Suppressor macrophage treated with lipopolysaccharide for 4 hours (primary cell): ENCODE measurements around the gene ISX.
"Not testable (repeated sequence)": the region's sequence is repeated elsewhere in the genome, so short reads cannot be mapped to it uniquely, and the experiment has no call there.

Experiments
- DNase-seq: peaks from one replicate; pipeline ENCODE4 v3.0.0-alpha.2; 2020

ISX gene

DNA sequence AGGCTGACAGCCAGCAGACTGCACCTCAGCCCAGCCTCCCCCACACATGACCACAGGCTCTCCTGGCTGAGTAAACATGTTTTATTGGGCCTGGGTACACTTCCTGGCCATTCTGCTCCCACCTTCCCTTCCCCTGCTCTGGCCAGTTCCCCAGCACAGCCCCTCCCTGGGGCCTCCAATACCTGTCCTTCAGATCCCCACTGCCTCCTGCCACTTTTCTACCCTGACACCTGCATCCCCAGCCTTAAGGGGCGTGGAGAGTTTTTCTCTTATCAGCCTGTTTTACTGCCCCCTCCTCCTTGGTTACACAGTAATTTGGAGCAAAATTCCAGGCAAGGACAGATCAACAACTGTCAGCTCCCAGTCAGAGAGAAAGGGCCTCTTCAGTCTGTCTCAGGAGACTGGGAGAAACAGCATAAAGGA lies at the start of gene ISX:
Gene ISX, plus strand, starts transcription at position 363 of the 423 bp plus-strand sequence. CDS start 930 bp downstream, outside the sequence.
- no peak for DNase-seq

DNA sequence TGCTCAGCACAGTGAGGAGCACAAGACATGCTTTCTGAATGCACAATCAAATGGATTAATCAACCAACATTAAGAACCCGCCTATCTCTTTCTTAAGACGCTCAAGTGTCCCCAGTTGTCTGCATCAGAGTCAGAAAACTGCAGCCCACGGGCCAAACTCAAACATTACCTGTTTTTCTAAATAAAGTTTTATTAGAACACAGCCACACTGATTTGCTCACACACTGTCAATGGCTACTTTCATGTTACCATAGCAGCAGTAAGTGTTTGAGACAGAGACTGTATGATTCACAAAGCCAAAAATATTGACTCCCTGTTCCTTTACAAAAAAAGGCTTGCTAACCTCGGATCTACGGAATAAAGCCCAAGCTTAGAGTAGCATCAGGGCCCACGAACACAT lies 49.0 kb upstream of the ISX start:
- DNase-seq: no peak

DNA sequence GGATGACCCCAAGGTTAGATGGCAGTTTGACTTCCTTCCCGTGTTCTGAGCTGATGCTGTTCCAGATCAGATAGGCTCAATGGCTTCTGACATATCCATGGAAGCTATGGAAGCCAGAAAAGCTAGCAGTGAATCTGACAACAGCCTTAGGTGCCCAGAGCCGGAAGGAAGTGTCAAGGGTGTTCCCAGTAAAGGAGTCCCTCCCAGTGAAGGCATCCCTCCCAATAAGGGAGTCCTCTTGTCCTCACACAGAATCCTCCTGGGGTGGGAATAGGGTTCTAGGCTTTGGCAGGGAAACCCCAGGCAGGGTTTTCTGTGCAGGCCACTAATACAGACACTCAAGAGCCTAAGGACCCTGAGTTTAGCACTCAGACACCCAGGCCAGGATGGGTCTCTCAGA lies 47.0 kb upstream of the ISX start:
- DNase-seq: no peak

DNA sequence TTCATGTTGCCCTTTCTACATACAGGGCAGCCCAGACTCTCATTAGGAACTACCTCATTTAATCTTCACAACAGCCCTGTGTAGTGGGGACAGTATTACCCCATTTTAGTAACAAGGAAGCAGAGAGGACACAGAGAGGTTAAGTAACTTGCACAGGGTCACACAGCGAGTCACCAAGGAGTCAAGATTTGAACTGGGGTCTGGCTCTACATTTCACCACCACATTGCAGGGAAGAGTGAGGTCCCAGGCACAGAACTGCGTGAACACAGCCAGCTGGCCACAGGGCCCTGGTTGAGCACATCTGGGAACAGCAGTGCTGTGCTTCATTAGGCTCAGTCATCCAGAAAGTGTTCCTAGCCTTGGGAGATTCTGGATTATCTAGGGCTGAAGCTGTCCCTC lies 45.4 kb upstream of the ISX start:
- no peak for DNase-seq

DNA sequence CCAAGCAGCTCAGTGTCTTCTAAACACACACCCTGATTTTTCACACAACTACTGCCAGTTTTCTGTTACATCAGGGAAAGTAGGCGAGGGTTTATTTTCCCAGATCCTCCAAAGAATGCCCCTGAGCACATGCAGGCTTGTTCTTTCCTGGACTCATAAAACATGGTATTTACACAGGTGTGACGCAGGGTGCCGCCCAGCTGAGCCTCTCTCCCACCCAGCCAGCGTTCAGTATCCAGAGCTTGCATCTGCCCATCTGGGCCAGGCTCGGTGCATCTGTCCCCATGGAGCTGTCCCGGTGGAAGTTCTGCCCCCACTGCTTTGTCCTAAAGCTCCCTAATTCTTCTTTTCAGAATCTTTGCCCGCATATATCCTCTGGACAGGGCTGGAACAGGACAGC lies 44.8 kb upstream of the ISX start:
- DNase-seq: no peak

DNA sequence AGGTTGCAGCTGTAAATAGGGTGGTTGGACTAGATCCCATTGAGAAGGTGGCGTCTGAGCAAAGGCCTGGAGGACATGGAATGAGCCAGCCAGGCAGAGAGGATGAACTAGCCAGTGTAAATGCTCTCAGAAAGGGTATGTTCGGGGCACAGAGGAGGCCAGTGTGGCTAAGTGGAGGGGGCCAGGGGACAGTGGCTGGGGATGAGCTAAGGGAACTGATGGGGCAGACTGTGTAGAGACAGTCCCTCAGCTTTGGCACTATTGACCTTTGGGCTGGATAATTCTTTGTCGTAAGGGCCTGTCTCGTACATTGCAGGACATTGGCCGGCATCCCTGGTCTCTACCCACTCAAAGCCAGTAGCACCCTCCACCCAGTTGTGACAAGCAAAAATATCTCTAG lies 43.7 kb upstream of the ISX start:
- DNase-seq: no peak

DNA sequence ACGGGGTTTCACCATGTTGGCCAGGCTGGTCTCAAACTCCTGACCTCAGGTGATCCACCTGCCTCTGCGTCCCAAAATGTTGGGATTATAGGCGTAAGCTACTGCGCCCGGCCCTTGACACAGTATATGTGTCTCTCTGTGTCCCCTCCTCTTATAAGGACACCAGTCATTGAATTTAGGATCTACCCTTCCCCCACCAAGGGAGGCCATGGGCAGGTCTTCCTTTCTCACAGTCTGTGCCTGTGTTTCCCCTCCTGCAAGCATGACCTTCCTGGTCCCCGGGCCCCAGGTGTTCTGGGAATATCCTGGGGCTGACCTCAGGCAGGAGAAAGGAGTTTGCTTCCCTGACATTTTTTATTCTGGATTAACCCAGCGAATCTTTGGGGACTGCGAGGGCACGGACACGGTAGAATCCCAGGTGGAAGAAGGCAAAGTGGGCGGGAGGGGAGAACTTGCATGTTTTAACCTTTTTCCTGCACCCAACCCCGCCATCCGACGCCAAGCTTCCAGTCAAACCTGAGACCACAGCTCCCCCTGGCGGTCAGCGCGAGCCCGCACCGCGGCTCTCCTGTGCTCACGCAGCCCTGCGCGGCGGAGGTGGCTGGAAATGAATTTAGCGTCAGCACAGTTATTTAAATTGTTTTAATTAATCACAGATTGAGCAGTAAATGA lies 42.1 kb upstream of the ISX start:
- DNase-seq: peak; percentile 66

DNA sequence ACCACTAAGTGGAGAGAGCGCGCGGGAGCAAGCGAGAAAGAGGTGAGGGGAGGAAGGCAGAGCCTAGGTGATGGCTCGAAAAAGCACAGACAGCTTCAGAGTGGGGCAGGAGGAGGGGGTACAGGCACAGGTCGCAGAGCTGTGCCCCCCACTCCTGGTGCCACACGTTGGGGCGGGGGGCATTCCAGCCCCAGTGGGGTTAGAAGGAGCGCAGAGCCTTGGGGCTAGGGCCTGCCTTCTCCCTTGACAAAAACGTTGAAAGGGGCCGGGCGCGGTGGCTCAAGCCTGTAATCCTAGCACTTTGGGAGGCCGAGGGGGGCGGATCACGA lies 41.6 kb upstream of the ISX start:
- no peak for DNase-seq

DNA sequence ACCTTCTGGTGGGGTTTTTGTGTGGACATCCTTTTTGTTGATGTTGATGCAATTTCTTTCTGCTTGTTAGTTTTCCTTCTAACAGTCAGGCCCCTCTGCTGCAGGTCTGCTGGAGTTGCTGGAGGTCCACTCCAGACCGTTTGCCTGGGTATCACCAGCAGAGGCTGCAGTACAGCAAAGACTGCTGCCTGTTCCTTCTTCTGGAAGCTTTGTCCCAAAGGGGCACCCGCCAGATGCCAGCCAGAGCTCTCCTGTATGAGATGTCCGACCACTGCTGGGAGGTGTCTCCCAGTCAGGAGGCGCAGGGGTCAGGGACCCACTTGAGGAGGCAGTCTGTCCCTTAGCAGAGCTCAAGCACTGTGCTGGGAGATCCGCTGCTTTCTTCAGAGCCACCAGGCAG lies 35.8 kb upstream of the ISX start:
- not testable (repeated sequence) for DNase-seq

DNA sequence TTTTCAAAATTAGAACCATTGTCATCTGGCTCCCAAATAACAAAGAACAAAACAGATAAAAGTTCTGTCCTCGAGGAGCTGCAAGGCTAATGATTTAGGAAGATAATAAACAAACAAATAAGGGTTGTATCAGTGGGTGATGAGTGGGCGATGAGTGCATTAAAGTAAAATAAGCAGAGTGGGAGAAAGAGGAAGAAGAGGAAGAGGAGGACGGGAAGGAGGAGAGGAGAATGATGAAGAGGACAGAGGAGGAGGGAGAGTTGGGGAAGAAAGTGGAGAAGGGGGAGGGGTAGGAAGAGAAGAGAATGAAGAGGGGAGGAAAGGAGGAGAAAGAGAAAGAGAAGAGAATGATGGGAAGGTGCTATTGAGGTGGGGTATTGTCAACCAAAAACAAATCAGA lies 33.4 kb upstream of the ISX start:
- DNase-seq: no peak

DNA sequence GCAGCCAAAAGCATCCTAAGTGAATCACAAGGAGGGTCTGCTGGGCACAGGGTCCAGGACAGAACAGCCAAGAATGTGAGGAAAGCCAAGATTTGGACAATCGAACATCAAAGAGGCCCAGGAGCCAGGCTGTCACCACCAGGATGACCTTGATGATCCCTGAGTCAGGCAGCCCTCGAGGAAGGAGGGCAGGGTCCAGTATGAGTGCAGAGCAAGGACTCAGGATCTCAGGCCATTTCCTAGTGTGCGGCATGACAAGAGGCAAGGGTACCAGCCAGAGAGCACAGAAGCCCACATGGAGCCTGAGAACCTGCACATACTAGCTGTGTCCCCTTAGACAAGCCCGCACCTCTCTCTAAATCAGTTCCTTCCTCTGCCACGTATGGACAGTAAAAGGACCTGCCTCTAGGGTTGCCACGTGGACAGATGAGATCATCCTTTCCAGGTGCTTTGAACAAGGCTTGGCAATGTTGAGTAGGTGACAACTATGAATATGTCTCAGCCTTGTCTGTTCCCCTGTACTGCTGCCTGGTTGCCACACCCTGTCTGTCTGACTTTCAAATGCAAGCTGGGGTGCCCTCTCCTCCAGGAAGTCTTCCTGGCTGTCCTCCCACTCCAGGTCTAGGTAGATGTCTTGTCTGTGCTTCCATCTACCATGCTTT lies 32.2 kb upstream of the ISX start:
- no peak for DNase-seq

DNA sequence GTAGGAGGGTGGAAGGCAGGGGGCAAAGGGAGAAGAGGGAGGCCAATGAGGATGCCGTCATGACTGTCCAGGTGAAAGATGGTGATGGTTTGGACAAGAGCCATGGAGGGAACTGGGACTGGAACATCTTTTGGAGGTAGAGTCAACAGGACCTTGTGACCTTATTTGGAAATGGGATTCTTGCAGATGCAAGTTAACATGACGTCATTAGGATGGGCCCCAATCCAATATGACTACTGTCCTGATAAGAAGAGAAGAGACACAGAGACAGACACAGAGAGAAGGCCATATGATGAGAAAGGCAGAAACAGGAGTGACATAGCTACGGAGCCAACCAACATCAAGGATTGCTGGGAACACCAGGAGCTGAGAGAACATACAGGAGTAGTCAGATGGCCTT lies 31.0 kb upstream of the ISX start:
- DNase-seq: no peak

DNA sequence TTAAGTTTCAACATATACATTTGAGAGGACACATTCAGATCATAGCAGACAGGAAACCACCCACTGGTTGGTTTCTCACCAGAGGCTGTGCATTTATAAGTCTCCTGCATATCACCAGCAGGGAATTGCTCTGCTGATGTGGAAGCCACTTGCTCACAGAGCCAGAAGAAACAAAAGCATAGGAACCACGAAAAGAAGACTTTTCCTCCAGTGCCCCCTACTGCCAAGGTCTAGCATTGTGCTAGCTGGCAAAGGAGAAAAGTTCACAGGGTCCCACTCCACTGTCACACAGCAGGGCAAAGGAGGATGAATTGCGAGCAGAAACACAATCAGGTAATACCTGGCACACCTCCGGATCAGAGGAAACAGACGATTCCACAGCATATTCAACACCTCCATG lies 28.9 kb upstream of the ISX start:
- no peak for DNase-seq

DNA sequence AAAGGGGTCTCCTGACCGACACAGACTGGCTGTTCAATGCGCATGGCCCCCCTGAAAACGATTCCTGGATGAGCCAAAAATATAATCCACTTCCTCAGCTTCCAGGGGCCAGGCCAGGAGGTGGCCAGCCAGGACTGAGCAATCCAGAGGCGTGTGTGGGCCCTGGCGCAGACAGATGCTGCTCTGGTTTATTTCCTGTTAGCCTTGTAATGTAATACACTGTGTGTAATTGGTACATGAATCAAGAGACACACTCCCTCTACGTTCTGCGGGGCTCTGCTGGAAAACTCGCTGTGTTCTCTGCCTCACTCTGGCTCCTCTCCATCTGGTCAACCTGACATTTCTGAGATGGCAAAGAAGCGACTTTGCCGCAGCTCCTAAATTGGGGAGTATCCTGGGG lies 26.3 kb upstream of the ISX start:
- DNase-seq: no peak

DNA sequence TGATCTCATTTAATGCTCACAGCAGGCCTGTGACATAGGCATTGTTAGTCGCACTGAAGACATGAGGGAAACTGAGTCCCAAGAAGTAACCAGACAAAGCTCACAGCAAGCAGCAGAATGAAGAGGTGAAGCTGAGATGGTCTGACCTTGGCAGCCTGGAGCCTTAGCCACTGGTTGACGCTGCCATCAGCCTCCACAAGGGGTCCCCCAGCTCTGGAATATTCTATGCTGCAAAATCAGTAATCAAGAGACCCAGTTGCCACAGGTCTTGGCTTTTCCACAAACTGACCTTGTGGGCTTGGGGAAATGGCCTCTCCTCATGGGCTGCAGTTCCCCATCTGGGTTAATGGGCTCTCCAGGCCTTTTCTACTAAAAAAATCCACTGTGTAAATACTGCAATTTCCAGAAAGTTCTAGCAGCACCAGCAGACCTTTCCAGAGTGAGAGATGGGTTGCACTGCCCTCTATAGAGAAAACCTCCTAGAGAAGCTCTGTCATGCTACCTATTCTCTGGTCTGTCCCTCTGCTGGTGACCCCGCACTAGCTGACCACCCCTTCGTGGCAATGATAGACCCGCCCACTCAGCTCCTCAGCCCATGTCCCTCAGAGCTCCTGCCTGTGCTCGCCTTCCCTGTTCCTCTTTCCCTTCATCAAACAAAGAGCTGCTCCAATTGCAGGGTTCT lies 22.6 kb upstream of the ISX start:
- DNase-seq: peak; percentile 6

DNA sequence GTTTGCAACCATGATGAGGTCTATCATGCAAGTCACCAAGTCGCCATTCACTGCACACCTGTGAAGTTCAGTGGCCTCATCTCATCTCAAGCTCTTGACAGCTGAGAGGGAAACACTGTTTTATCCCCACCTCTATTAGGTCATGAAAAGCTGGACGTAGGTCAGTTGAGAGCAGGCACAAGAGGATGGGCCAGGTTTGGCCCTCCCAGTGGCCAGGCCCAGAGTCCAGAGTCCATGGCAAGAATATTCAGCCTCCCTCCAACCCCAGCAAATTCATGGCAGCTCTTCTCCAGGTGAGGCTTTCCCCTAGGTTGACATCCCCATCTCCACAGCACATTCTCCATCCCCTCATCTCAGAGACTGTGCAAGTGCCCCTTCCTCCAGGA lies 22.0 kb upstream of the ISX start:
- no peak for DNase-seq

DNA sequence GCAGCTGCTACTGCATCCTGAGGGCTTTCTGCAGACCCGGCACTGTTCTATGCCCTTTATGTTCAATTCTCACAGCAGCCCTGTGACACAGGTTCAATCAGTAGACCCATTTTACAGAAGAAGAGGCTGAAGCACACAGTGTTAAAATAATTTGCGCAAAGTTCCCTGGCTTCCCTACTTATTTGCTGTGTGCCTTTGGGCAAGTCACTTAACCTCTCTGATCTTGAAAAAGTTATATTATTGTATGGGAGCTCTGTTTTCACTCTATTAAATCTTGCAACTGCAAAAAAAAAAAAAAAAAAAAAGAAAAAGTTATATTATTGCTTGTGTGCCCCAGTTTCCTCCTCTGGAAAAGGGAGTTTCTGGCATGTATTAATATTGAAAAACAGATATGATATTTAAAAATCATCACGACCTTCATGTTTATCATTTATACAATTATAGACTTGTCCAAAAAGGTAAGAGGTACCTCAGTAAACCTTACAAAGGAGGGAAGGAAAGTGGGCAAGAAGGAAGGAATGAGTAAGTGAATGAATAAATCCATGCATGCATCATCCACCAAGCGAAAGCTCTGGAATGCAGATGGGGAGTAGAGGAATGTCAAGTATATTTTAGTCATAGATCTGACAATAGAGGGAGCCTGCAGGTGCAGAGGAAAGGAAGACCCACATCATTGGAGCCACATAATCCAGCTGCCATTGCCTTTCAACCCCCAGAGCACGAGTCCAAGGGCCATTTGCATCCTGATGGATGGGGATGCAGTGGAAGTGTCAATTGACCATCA lies 21.2 kb upstream of the ISX start:
- no peak for DNase-seq

DNA sequence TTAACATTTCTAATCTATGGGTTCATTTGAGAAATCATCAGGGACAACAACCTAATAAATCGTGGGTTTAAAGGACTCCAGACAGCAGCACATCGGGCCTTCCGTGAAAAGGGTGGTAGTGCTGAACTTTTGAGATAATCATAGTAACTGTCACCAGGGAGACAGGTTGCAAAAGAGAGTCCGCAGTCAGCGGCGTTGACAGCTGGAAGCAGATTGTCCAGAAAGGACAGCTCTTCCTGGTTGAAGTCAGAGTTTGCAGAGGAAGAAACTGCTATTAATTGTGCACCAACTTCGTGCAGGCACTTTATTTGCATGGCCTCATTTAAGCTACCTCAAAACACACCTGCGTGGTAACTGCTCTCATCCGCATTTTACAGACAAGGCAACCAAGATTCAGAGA lies 20.5 kb upstream of the ISX start:
- DNase-seq: no peak

DNA sequence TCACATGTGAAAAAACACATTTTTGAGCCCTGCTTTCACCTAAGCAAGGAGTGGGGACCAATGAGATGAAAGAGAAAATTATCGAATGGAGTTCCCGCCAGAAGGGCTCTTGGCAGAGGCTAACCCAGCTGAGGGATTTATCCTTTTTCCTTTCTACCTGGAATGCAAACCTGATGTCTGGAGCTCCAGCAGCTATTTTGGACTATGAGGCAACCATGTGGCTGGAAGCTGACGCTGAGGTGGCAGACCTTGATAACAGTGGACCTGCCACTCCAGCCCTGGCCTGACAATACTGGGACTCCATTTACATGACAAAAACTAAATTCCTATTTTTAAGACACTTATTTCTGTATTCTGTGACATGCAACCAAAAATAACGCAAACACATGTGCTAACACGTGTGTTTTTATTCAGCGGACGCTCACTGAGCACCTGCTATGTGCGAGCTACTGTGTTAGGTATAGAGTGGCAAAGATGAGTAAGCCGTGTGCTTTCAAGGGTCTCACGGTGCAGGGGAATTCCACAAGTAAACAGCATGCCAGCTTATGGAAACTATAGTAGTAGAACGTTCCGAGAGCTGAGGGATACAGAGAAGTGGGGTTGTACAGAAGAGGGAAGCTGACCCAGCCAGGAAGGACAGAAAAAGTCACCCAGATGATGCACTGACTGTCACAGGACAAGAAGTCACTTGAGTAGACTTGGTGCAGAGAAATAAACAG lies 19.1 kb upstream of the ISX start:
- no peak for DNase-seq

DNA sequence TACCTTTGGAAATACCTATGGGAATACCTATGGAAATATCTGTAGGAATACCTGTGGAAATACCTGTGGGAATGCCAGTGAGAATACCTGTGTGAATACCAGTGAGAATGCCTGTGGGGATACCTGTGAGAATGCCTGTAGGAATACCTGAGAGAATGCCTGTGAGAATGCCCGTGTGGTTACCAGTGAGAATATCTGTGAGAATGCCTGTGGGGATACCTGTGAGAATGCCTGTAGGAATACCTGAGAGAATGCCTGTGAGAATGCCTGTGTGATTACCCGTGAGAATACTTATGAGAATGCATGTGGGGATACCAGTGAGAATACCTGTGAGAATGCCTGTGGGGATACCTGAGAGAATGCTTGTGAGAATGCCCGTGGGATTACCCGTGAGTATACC lies 15.9 kb upstream of the ISX start:
- DNase-seq: not testable (repeated sequence)

DNA sequence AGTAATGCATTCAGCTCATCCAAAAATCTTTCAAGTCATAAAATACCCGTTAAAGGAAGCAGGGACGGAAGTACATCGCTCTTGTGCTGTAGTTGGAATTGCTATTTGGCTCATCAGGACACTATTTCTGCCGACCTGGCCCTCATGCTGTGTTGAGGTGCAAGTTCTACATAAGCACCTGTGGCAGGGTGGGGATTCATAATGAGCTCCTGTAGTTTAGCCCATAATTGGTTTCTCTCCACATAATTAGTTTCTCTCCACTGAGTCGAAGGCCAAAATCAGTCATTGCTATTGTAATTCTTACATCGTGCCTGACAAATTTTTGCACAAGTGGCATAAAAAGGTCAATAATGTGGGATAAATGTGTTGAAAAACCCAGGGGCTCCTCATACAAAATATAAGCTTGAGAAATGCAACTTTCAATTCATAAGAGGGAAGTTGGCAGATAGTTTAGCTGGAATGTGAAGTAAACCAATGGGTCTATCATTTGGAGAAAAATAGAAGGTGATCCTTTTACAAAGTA lies 14.9 kb upstream of the ISX start:
- no peak for DNase-seq

DNA sequence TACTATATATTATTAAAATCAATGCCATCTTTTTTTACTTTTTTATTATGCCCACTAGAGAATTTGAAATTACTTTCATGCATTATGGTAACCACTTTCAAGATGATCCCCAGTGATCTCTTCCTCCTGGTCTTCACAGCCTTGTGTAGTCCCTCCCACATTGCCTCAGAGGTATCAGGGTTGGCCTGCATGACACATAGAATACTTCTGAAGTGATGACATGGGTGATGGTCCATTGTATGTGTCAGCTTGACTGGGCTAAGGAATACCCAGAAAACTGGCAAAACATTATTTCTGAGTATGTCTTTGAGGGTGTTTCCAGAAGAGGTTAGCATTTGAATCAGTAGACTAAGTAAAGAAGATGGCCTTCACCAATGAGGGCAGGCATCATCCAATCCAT lies 14.2 kb upstream of the ISX start:
- no peak for DNase-seq
